Psoas muscle (tissue), 8 donors: ENCODE results near the gene CCL25. TPM values are rescaled to one million over a fixed set of nuclear protein-coding genes. Genes with fewer than 3 reads are reported as not detected.

Source experiments
- ATAC-seq, 4 donors: fragments of 200-7000 bp; cut with Tn5 transposase; one replicate each; pipeline ENCODE4 v1.9.1; 2020; ENCODE audit warnings: moderate library complexity in 3 of 4, mild to moderate bottlenecking in 2 of 4
- DNase-seq, 2 donors: peaks; one replicate each; pipeline ENCODE4 v3.0.0-alpha.2; 2020
- H3K27ac ChIP-seq: fragments of 200-600 bp; one replicate; pipeline ENCODE4 v1.8.0; 2022
- H3K27me3 ChIP-seq, 3 donors: fragments of 200-600 bp in 1 of 3; one replicate each; pipeline versions ENCODE4 v1.6.1 to v1.8.0; 2013 to 2022; ENCODE audit warnings: low read length in 2 of 3, mild to moderate bottlenecking in 2 of 3, moderate library complexity in 1 of 3; ENCODE audit not compliant: insufficient read depth in 3 of 3
- H3K36me3 ChIP-seq, 2 donors: fragments of 200-600 bp in 1 of 2; one replicate each; pipeline versions ENCODE4 v1.6.1 to v1.8.0; 2013 to 2022; ENCODE audit warnings: low read depth in 1 of 2, mild to moderate bottlenecking in 1 of 2, moderate library complexity in 1 of 2; ENCODE audit not compliant: insufficient read depth in 1 of 2
- H3K4me1 ChIP-seq: fragments of 200-600 bp; one replicate; pipeline ENCODE4 v1.8.0; 2022
- H3K4me3 ChIP-seq: fragments of 200-600 bp; one replicate; pipeline ENCODE4 v1.8.0; 2022; ENCODE audit warnings: mild to moderate bottlenecking
- H3K9me3 ChIP-seq: fragments of 200-600 bp; one replicate; pipeline ENCODE4 v1.8.0; 2022
- CTCF ChIP-seq: fragments of 200-600 bp; IDR thresholded peaks from one replicate; pipeline ENCODE4 v1.8.0; 2022; ENCODE audit warnings: antibody characterized with exemption
- WGBS, 3 donors: extraction: QIAGEN DNeasy Blood & Tissue Kit; methylation state at CpG; one replicate each; pipeline versions ENCODE4 v1.1.6 to v1.1.7; 2013; 5-methylcytosine and 5-hydroxymethylcytosine counted together
- intact Hi-C, 2 donors: fragments of 100-400 bp; cut with DNase I; formaldehyde crosslinking; loops; one replicate each; pipeline versions ENCODE4 v1.11.0 to v1.14.2; 2022
- polyA plus RNA-seq, 3 donors: library from polyadenylated mRNA; stranded (reverse); fragments of 200-250 nt; gene quantifications; one replicate each; pipeline ENCODE4 v1.2.3, GENCODE V29; 2013
- total RNA-seq, 4 donors: library from RNA; stranded (reverse); fragmentation: NEBNext Ultra II Directional in 2 of 4; extraction: Animal tissue kit (Norgen Biotek cat#: 25700) in 2 of 4; gene quantifications; one replicate each; pipeline versions ENCODE4 v1.2.1 to v1.2.4, GENCODE V29; 2021 to 2023
- donor health status: healthy with polysubstance abuse.
- donor health status: DM: no; HTN: no; CAD: no; lungs with moderate emphysema.
- donor health status: Bipolar disorder and iron deficiency.
- donor health status: healthy.
- donor health status: DM: yes; HTN: yes; CAD: no.
- donor health status: DM: no; HTN: no; CAD: no.
- donor health status: DM: no; HTN: no; CAD: no.
- donor health status: DM: yes; HTN: yes; CAD: no.

Gene CCL25
- total and polyA plus RNA-seq, 7 donors, result 0.22 TPM; not detected in 6

- peaks cover 0 to 29% (median 0%) of the 10 kb centered on the region in 3 donors for H3K27me3 ChIP-seq
- H3K36me3 ChIP-seq, result no peaks in the 10 kb centered on the region
- no peak overlapping the region for H3K27ac ChIP-seq
- ATAC-seq (no peak), DNase-seq (no peak)
- intact Hi-C loops, result no loop called here
- H3K4me3 ChIP-seq, result no peak overlapping the region
- H3K9me3 ChIP-seq, result no peaks in the 10 kb centered on the region
- H3K4me1 ChIP-seq, result no peaks in the 10 kb centered on the region
- TF ChIP-seq CTCF, result no peak
- 92 to 93% (median 93%) methylated on average over 9 of the region's 9 CpGs for WGBS, 3 donors
These were observed 9.7 kb upstream of the CCL25 start for GRCh38 chr19:8042900-8043299.

- H3K36me3 ChIP-seq, result no peaks in the 10 kb centered on the region
- H3K9me3 ChIP-seq, result no peaks in the 10 kb centered on the region
- H3K27ac ChIP-seq, result no peak overlapping the region
- H3K4me1 ChIP-seq, result no peaks in the 10 kb centered on the region
- DNase-seq (no peak), ATAC-seq (no peak)
- TF ChIP-seq CTCF, result no peak
- H3K4me3 ChIP-seq, result no peak overlapping the region
- WGBS, 3 donors, result 76 to 82% (median 81%) methylated on average over 10 of the region's 10 CpGs
- peaks cover 0 to 19% (median 0%) of the 10 kb centered on the region in 3 donors for H3K27me3 ChIP-seq
- intact Hi-C loops, result no loop called here
These were observed 8.5 kb upstream of the CCL25 start for GRCh38 chr19:8044018-8044417.

GRCh38 chr19:8045872-8046568 is 6.5 kb upstream of the CCL25 start:
- no peak overlapping the region for H3K4me3 ChIP-seq
- DNase-seq (no peak), ATAC-seq (no peak)
- intact Hi-C loops, result no loop called here
- WGBS, 3 donors, result 46 to 64% (median 52%) methylated on average over 10 of the region's 10 CpGs
- peaks cover 0 to 13% (median 4%) of the 10 kb centered on the region in 3 donors for H3K27me3 ChIP-seq
- no peaks in the 10 kb centered on the region for H3K9me3 ChIP-seq
- TF ChIP-seq CTCF, result no peak
- no peaks in the 10 kb centered on the region for H3K36me3 ChIP-seq
- H3K27ac ChIP-seq, result no peak overlapping the region
- no peaks in the 10 kb centered on the region for H3K4me1 ChIP-seq

GRCh38 chr19:8046569-8047165 is 5.9 kb upstream of the CCL25 start:
- Histone ChIP-seq H3K4me3 (no peak overlapping the region), H3K9me3 (no peaks in the 10 kb centered on the region), H3K27ac (no peak overlapping the region), H3K27me3 (peaks cover 0 to 7% (median 4%) of the 10 kb centered on the region in 3 donors), H3K4me1 (no peaks in the 10 kb centered on the region), H3K36me3 (no peaks in the 10 kb centered on the region)
- ATAC-seq (no peak), DNase-seq (no peak)
- no peak for TF ChIP-seq CTCF
- WGBS, 3 donors, result 54 to 69% (median 64%) methylated on average over 2 to 3 of the region's 3 CpGs
- intact Hi-C loops, result no loop called here
